GM12801 (cell line): ENCODE results near the gene CACNG7.

Source experiments
- CTCF ChIP-seq: IDR thresholded peaks from one replicate; pipeline ENCODE4 v1.5.1; 2011; ENCODE audit warnings: control low read depth; ENCODE audit not compliant: insufficient read length; ENCODE audit errors: extremely low read depth

The CACNG7 gene

GRCh38 chr19:53875602-53876325, 33.3 kb upstream of the CACNG7 start:
- no peak for TF ChIP-seq CTCF

- TF ChIP-seq CTCF, result no peak
These were observed 32.3 kb upstream of the CACNG7 start for GRCh38 chr19:53876651-53877224.

GRCh38 chr19:53877361-53877766, 31.7 kb upstream of the CACNG7 start:
- TF ChIP-seq CTCF, result no peak

GRCh38 chr19:53878776-53879139, 30.3 kb upstream of the CACNG7 start:
- no peak for TF ChIP-seq CTCF

- no peak for TF ChIP-seq CTCF
These were observed 29.7 kb upstream of the CACNG7 start for GRCh38 chr19:53879140-53880081.

GRCh38 chr19:53880711-53881481, 28.2 kb upstream of the CACNG7 start:
- no peak for TF ChIP-seq CTCF
